Endothelial cell (in vitro differentiated cells): ENCODE results near the gene C6orf15. TPM values are rescaled to one million over a fixed set of nuclear protein-coding genes. Genes with fewer than 3 reads are reported as not detected.

ENCODE experiments used
- DNase-seq: peaks from one replicate; pipeline ENCODE4 v3.0.0; 2021; ENCODE audit warnings: low spot score
- H3K27ac Mint-ChIP-seq: one replicate; pipeline ENCODE4 v1.8.0; 2021; ENCODE audit warnings: mixed read lengths, inconsistent platforms; ENCODE audit not compliant: unreplicated experiment
- H3K27me3 Mint-ChIP-seq: one replicate; pipeline ENCODE4 v1.8.0; 2021; ENCODE audit warnings: mild to moderate bottlenecking, moderate library complexity, mixed read lengths, inconsistent platforms; ENCODE audit not compliant: unreplicated experiment
- H3K36me3 Mint-ChIP-seq: one replicate; pipeline ENCODE4 v1.8.0; 2021; ENCODE audit warnings: mild to moderate bottlenecking, low read depth, mixed read lengths, inconsistent platforms; ENCODE audit not compliant: unreplicated experiment
- H3K4me1 Mint-ChIP-seq: one replicate; pipeline ENCODE4 v1.8.0; 2021; ENCODE audit warnings: mild to moderate bottlenecking, mixed read lengths, inconsistent platforms; ENCODE audit not compliant: unreplicated experiment
- H3K4me3 Mint-ChIP-seq: one replicate; pipeline ENCODE4 v1.8.0; 2021; ENCODE audit warnings: mild to moderate bottlenecking, mixed read lengths, inconsistent platforms; ENCODE audit not compliant: unreplicated experiment
- H3K9me3 Mint-ChIP-seq: one replicate; pipeline ENCODE4 v1.8.0; 2021; ENCODE audit warnings: mixed read lengths, inconsistent platforms; ENCODE audit not compliant: unreplicated experiment
- CTCF ChIP-seq: fragments of 200-600 bp; sonication (generic); IDR thresholded peaks from one replicate; pipeline ENCODE4 v1.5.0; 2021; ENCODE audit warnings: antibody characterized with exemption; ENCODE audit not compliant: unreplicated experiment
- total RNA-seq: library from RNA; stranded (reverse); fragmentation: NEBNext Ultra II Directional; extraction: Animal tissue kit (Norgen Biotek cat#: 25700); gene quantifications from one replicate; pipeline ENCODE4 v1.2.1, GENCODE V29; 2021; ENCODE audit not compliant: unreplicated experiment

Gene C6orf15
- total RNA-seq, 1 donor from 2014 or later = not detected

DNA sequence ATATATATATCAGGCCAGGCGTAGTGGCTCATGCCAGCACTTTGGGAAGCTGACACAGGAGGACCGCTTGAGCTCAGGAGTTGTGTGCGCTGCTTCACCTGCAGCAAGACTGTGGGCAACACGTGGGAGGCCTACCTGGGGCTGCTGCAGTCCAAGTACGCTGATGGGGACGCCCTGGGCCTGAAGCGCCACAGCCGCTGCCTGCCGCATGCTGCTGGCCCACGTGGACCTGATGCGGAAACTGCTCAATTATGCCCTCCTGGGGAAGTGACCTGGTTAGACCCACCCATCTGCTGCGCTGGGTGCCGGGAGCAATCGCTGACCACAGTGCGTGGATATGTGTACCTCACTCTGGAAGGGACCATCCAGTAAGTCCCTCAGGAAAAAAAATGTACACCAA, 28.3 kb upstream of the C6orf15 start:
- DNase-seq = no peak
- no peak for TF ChIP-seq CTCF
- H3K9me3 Mint-ChIP-seq = no peaks in the 10 kb centered on the region
- peaks cover 10% of the 10 kb centered on the region for H3K36me3 Mint-ChIP-seq
- H3K27ac Mint-ChIP-seq = no peak overlapping the region
- H3K4me3 Mint-ChIP-seq = no peak overlapping the region
- H3K4me1 Mint-ChIP-seq = peaks cover 25% of the 10 kb centered on the region
- peaks cover 4% of the 10 kb centered on the region for H3K27me3 Mint-ChIP-seq

GRCh38 chr6:31139599-31139998, 27.2 kb upstream of the C6orf15 start:
- peaks cover 7% of the 10 kb centered on the region for H3K36me3 Mint-ChIP-seq
- no peaks in the 10 kb centered on the region for H3K9me3 Mint-ChIP-seq
- H3K4me1 Mint-ChIP-seq = peaks cover 25% of the 10 kb centered on the region
- TF ChIP-seq CTCF = no peak
- H3K27ac Mint-ChIP-seq = peak overlapping the region; percentile 94
- DNase-seq = peak; percentile 38
- H3K27me3 Mint-ChIP-seq = peaks cover 4% of the 10 kb centered on the region
- H3K4me3 Mint-ChIP-seq = peak overlapping the region; percentile 37

GRCh38 chr6:31138982-31139381, 26.6 kb upstream of the C6orf15 start, which contains the start of gene PSORS1C2:
PSORS1C2 (minus strand) TSS chr6:31139066; CDS start chr6:31139026, 40 bp downstream.
- no peak for DNase-seq
- no peak for TF ChIP-seq CTCF
- Mint-ChIP-seq H3K36me3 (peaks cover 7% of the 10 kb centered on the region), H3K27me3 (peaks cover 2% of the 10 kb centered on the region), H3K27ac (peak within 1 kb of the TSS; percentile 94), H3K9me3 (no peaks in the 10 kb centered on the region), H3K4me1 (peaks cover 25% of the 10 kb centered on the region), H3K4me3 (peak within 1 kb of the TSS; percentile 37)

- peaks cover 7% of the 10 kb centered on the region for H3K36me3 Mint-ChIP-seq
- DNase-seq = no peak
- peaks cover 3% of the 10 kb centered on the region for H3K27me3 Mint-ChIP-seq
- H3K4me3 Mint-ChIP-seq = no peak overlapping the region
- no peak overlapping the region for H3K27ac Mint-ChIP-seq
- H3K9me3 Mint-ChIP-seq = no peaks in the 10 kb centered on the region
- H3K4me1 Mint-ChIP-seq = peaks cover 14% of the 10 kb centered on the region
- no peak for TF ChIP-seq CTCF
Observed at GRCh38 chr6:31135710-31136109, 23.3 kb upstream of the C6orf15 start.

- Mint-ChIP-seq H3K36me3 (peaks cover 4% of the 10 kb centered on the region), H3K27ac (no peak overlapping the region), H3K4me3 (no peak overlapping the region), H3K9me3 (no peaks in the 10 kb centered on the region), H3K27me3 (peaks cover 8% of the 10 kb centered on the region), H3K4me1 (peaks cover 4% of the 10 kb centered on the region)
- no peak for TF ChIP-seq CTCF
- no peak for DNase-seq
Observed at GRCh38 chr6:31132806-31133205, 20.4 kb upstream of the C6orf15 start.
